Fibroblast of mammary gland (primary cell): Measurements from ENCODE around the gene EPB41L4B.

Source experiments
- DNase-seq: peaks from one replicate; pipeline ENCODE4 v3.0.0-alpha.2; 2010; ENCODE audit warnings: low read depth
- H3K4me3 ChIP-seq: 2 replicates; pipeline ENCODE4 v1.5.1; 2011; ENCODE audit warnings: low read depth, mild to moderate bottlenecking, low read length, moderate library complexity; ENCODE audit not compliant: control insufficient read depth
- TF ChIP-seq, protein P1 (sequence below): conservative IDR thresholded peaks from 2 replicates; pipeline ENCODE4 v1.5.1; 2011; ENCODE audit warnings: low read depth, low read length, inconsistent platforms; ENCODE audit not compliant: control insufficient read depth, insufficient read depth

The EPB41L4B gene

DNA sequence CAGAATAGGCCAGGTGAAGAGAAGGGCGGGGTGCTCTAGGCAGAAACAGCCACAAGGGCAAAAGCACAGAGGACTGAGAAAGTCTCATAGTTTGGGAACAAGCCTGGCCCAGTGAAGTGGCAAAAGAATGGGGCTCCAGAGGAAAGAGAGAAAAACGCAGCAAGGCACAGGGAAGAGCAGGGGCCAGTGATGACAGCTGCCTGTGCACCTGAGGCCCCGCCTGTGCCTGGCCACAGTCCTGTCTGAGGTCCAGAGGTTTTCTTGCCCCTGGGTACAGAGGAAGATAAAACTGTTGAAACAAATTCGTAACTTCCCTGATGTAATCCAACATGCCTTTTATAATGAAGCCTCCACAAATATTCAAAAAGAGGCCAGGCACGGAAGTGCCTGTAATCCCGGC lies 175.8 kb downstream of the EPB41L4B start:
- no peak for DNase-seq
- H3K4me3 ChIP-seq, result no peak overlapping the region
- TF ChIP-seq, protein P1, sequence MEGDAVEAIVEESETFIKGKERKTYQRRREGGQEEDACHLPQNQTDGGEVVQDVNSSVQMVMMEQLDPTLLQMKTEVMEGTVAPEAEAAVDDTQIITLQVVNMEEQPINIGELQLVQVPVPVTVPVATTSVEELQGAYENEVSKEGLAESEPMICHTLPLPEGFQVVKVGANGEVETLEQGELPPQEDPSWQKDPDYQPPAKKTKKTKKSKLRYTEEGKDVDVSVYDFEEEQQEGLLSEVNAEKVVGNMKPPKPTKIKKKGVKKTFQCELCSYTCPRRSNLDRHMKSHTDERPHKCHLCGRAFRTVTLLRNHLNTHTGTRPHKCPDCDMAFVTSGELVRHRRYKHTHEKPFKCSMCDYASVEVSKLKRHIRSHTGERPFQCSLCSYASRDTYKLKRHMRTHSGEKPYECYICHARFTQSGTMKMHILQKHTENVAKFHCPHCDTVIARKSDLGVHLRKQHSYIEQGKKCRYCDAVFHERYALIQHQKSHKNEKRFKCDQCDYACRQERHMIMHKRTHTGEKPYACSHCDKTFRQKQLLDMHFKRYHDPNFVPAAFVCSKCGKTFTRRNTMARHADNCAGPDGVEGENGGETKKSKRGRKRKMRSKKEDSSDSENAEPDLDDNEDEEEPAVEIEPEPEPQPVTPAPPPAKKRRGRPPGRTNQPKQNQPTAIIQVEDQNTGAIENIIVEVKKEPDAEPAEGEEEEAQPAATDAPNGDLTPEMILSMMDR, result no peak

DNA sequence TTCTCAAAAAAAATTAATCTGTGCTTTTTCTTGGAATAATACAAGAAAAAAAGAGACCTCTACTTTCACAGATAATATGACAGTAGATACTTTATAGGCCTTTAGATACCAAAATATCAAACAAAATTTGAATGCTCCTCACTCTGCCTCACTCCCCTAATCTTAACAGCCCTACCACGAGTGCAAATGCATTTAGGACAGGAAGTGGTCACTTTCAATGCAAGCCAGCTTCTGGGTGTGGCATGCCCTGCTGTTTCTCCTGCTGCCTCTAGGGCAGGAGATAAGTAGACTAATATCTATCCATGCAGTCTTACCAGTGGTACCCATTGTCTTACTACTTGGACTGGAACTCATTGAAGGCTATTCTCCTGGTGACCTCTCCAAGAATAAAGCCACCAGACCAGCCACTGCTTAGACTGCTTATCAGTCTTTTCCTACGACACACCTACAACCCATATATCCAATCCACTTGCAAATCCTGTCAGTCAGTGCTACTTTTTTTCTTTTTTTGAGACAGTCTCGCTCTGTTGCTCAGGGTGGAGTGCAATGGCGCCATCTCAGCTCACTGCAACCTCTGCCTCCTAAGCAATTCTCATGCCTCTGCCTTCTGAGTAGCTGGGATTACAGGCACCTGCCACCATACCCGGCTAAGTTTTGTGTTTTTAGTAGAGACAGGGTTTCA lies 176.8 kb downstream of the EPB41L4B start:
- TF ChIP-seq, protein P1, result peak; percentile 44
- no peak overlapping the region for H3K4me3 ChIP-seq
- peak; percentile 50 for DNase-seq

DNA sequence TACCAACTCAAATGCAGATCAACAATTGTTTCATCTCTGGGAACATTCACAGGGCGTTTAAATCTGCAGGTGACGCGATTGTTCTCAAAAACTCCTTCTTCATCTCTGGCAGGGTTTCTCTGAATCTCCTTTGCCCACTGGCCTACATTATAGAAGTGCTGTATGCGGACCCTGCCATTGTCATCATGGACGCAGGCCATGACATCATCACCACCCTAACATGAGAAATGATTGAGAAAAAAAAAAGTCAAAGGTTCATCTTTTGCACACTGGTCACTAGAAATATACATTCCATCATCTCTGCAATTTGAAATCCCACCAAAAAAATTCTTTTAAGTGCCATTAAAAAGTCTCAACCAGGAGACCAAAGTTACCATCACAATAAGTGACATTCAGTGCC lies 179.5 kb downstream of the EPB41L4B start:
- no peak overlapping the region for H3K4me3 ChIP-seq
- TF ChIP-seq, protein P1, result no peak
- DNase-seq, result no peak

DNA sequence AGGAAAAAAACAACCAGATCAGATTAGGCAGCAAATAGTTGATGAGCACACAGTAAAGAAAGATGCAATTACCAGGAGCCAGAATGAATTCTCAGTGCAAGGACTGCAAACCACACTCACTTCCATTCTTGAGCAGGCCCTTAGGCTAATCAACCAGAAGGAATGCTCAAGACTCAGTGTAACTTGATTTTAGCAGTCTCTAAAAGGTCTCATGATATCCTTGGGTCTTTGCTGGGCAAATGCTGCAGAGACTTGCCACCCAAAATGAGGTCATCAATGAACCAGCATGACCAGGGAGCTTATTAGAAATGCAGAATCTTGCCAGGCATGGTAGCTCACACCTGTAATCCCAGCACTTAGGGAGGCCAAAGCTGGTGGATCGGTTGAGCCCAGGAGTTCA lies 181.0 kb downstream of the EPB41L4B start:
- no peak for DNase-seq
- TF ChIP-seq, protein P1, result no peak
- H3K4me3 ChIP-seq, result no peak overlapping the region

DNA sequence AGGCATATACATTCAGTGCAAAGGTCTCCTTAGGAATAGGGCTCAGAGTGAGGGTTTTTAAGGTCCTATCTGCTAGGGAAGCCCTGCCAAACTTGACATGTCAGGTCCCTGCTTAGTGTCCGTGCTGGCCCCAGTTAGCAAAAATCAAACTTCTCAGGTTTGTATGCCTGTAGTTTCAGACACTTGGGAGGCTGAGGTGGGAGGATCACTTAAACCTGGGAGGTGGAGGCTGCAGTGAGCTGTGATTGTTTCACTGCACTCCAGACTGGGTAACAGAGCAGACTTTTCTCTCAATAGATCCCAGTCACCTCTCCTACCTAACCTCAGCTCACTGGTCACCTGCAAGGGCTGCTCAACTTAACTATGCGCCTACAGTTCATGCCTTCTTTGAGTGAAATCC lies 182.4 kb downstream of the EPB41L4B start:
- TF ChIP-seq, protein P1, result no peak
- DNase-seq, result no peak
- H3K4me3 ChIP-seq, result no peak overlapping the region

DNA sequence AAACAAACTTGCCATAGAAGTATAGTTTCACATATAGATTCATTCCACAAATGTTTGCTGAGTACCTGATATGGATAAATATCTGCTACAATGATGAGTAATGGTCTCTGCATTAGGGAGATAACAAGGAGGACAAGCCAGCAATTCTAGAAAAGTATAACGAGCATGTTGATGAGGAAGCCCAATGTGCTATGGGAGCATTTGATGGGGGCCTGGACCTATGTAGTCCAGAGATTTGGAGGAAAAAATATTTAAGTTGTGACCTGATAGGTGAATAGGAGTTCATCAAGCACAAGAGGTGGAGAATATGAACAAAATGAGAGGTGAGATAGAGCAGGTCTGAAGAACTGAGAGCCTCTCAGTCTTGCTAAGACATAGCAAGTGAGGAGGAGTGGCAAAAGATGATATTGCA lies 186.7 kb downstream of the EPB41L4B start:
- TF ChIP-seq, protein P1, result no peak
- DNase-seq, result no peak
- no peak overlapping the region for H3K4me3 ChIP-seq

DNA sequence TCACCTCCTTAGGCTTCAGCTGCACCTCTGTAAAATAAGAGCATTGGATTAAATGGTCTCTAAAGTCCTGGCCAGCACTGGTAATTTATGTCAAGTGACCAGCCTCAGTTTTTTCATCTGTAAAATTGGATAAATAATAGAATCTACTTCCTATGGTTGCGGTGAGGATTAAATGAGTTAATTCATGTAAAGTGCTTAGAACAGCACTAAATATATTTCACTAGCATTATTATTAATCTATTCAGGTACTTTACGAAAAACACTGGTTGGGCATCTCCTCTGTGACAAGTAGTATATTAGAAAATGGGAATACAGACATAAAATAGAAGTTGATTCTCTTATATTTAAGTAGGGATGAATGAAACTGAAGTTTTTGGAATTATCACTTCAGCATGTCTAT lies 187.3 kb downstream of the EPB41L4B start:
- no peak overlapping the region for H3K4me3 ChIP-seq
- TF ChIP-seq, protein P1, result no peak
- no peak for DNase-seq
